GM23338 (cell line): ENCODE data around the gene EPHA3.

ENCODE experiments used
- CTCF ChIP-seq, 2 experiments: fragments of 200-600 bp in 1 of 2; sonication (generic) in 1 of 2; conservative IDR thresholded peaks; 2 replicates each; pipeline versions ENCODE4 v1.5.1 to v1.6.1; 2016 to 2017; ENCODE audit warnings: antibody characterized with exemption in 2 of 2, low read depth in 2 of 2, mild to moderate bottlenecking in 2 of 2, moderate library complexity in 1 of 2
- EZH2 ChIP-seq: fragments of 200-600 bp; sonication (generic); IDR thresholded peaks from one replicate; pipeline ENCODE4 v1.8.0; 2017; ENCODE audit warnings: antibody characterized with exemption, mild to moderate bottlenecking, low read depth; ENCODE audit not compliant: unreplicated experiment

- TF ChIP-seq CTCF (conservative IDR thresholded peaks at IDR 0.05; ENCODE audit: low read depth in 2 of 2) (no peak), EZH2 (no peak)
These were observed 180.6 kb downstream of the EPHA3 start for GRCh38 chr3:89287902-89288508.
